Activated naive CD8-positive, alpha-beta T cell treated with anti-CD3 and anti-CD28 coated beads for 36 hours (primary cell): ENCODE results near the gene TOMM7. TPM values are rescaled to one million over a fixed set of nuclear protein-coding genes. Genes with fewer than 3 reads are reported as not detected.
"Not testable (repeated sequence)": the region's sequence is repeated elsewhere in the genome, so short reads cannot be mapped to it uniquely, and the experiment has no call there.

Experiments
- DNase-seq: peaks from one replicate; pipeline ENCODE4 v3.0.0; 2021
- H3K27ac Mint-ChIP-seq: one replicate; pipeline ENCODE4 v1.8.0; 2022; ENCODE audit warnings: mild to moderate bottlenecking, moderate library complexity, mixed read lengths
- H3K27me3 Mint-ChIP-seq: one replicate; pipeline ENCODE4 v1.8.0; 2022; ENCODE audit warnings: mild to moderate bottlenecking, mixed read lengths
- H3K36me3 Mint-ChIP-seq: one replicate; pipeline ENCODE4 v1.8.0; 2021; ENCODE audit warnings: mild to moderate bottlenecking, mixed read lengths
- H3K4me1 Mint-ChIP-seq: one replicate; pipeline ENCODE4 v1.8.0; 2021; ENCODE audit warnings: mixed read lengths
- H3K4me3 Mint-ChIP-seq: one replicate; pipeline ENCODE4 v1.8.0; 2022; ENCODE audit warnings: mild to moderate bottlenecking, moderate library complexity, mixed read lengths
- H3K9me3 Mint-ChIP-seq: one replicate; pipeline ENCODE4 v1.8.0; 2022; ENCODE audit warnings: mixed read lengths
- total RNA-seq, 2 experiments: library from RNA; stranded (reverse); gene quantifications; one replicate each; pipeline ENCODE4 v1.2.3, GENCODE V29; 2021

Gene TOMM7
- total RNA-seq, 2 experiments from 2014 or later = 249 to 257 TPM

- H3K4me1 Mint-ChIP-seq = peaks cover 35% of the 10 kb centered on the region
- H3K27me3 Mint-ChIP-seq = no peaks in the 10 kb centered on the region
- no peak overlapping the region for H3K27ac Mint-ChIP-seq
- peaks cover 13% of the 10 kb centered on the region for H3K36me3 Mint-ChIP-seq
- H3K4me3 Mint-ChIP-seq = no peak overlapping the region
- no peak for DNase-seq
- no peaks in the 10 kb centered on the region for H3K9me3 Mint-ChIP-seq
These were observed 8.1 kb downstream of the TOMM7 start for GRCh38 chr7:22814261-22815208.

- Mint-ChIP-seq H3K4me3 (no peak overlapping the region), H3K27ac (no peak overlapping the region)
These were observed 10.3 kb downstream of the TOMM7 start for GRCh38 chr7:22812353-22812752.

GRCh38 chr7:22811746-22812280 is 10.8 kb downstream of the TOMM7 start:
- H3K4me1 Mint-ChIP-seq = peaks cover 22% of the 10 kb centered on the region
- DNase-seq = no peak
- H3K36me3 Mint-ChIP-seq = peaks cover 11% of the 10 kb centered on the region
- H3K27me3 Mint-ChIP-seq = no peaks in the 10 kb centered on the region
- H3K27ac Mint-ChIP-seq = no peak overlapping the region
- no peak overlapping the region for H3K4me3 Mint-ChIP-seq
- no peaks in the 10 kb centered on the region for H3K9me3 Mint-ChIP-seq

More at GRCh38 chr7:22812353-22812752, 10.3 kb downstream of the TOMM7 start:
- Mint-ChIP-seq H3K4me1 (peaks cover 23% of the 10 kb centered on the region), H3K36me3 (peaks cover 11% of the 10 kb centered on the region), H3K27me3 (no peaks in the 10 kb centered on the region), H3K9me3 (no peaks in the 10 kb centered on the region)
- DNase-seq = no peak

DNA sequence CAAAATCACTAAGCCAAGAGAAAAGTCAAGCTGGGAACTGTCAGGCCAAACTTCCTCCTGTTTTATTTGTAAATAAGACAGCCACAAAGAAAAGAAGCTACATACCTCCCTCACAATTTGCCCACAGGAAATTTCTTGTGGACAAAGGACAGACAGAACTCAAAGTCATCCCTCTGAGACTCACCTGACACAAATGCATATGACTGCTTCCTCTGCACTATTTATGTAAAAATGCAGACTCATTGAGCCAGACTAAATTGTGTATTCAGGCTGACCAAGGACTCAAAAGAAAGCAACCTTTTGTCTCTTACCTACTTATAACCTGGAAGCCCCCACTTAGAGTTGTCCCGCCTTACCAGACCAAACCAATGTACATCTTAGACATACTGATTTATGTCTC is 11.8 kb downstream of the TOMM7 start:
- no peak for DNase-seq
- peaks cover 11% of the 10 kb centered on the region for H3K36me3 Mint-ChIP-seq
- peaks cover 15% of the 10 kb centered on the region for H3K4me1 Mint-ChIP-seq
- H3K9me3 Mint-ChIP-seq = no peaks in the 10 kb centered on the region
- H3K27me3 Mint-ChIP-seq = no peaks in the 10 kb centered on the region
- no peak overlapping the region for H3K27ac Mint-ChIP-seq
- H3K4me3 Mint-ChIP-seq = no peak overlapping the region

GRCh38 chr7:22809902-22810642 is 12.6 kb downstream of the TOMM7 start:
- H3K27ac Mint-ChIP-seq = no peak overlapping the region
- DNase-seq = no peak

DNA sequence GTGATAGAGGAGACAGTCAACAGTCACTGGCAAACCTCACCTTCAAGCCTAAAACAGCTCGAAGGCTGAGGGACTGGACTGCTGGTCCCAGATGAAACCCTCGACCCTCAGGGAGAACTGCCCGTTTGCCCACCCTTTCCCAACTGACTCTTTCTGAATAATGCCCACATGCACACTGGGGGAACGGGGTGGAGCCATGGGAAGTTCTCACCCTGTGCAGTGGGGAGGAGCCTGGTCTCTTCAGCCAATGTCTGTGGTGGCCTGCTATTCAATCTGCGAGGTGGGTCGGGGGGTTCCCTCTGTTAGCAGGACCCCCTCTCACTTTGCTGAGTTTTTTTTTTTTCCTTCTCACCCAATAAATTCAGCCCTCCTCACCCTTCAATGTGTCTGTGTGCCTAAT is 14.5 kb downstream of the TOMM7 start:
- Mint-ChIP-seq H3K27ac (no peak overlapping the region), H3K4me3 (no peak overlapping the region), H3K36me3 (peaks cover 2% of the 10 kb centered on the region), H3K9me3 (no peaks in the 10 kb centered on the region), H3K27me3 (no peaks in the 10 kb centered on the region), H3K4me1 (peaks cover 3% of the 10 kb centered on the region)
- DNase-seq = no peak

More at GRCh38 chr7:22809902-22810642, 12.6 kb downstream of the TOMM7 start:
- Mint-ChIP-seq H3K9me3 (no peaks in the 10 kb centered on the region), H3K4me3 (no peak overlapping the region), H3K27me3 (no peaks in the 10 kb centered on the region), H3K36me3 (peaks cover 8% of the 10 kb centered on the region), H3K4me1 (peaks cover 11% of the 10 kb centered on the region)

- Mint-ChIP-seq H3K4me1 (peaks cover 3% of the 10 kb centered on the region), H3K27me3 (peaks cover 3% of the 10 kb centered on the region), H3K36me3 (no peaks in the 10 kb centered on the region), H3K9me3 (no peaks in the 10 kb centered on the region), H3K4me3 (no peak overlapping the region), H3K27ac (no peak overlapping the region)
- DNase-seq = no peak
These were observed 15.9 kb downstream of the TOMM7 start for GRCh38 chr7:22806752-22807151.

DNA sequence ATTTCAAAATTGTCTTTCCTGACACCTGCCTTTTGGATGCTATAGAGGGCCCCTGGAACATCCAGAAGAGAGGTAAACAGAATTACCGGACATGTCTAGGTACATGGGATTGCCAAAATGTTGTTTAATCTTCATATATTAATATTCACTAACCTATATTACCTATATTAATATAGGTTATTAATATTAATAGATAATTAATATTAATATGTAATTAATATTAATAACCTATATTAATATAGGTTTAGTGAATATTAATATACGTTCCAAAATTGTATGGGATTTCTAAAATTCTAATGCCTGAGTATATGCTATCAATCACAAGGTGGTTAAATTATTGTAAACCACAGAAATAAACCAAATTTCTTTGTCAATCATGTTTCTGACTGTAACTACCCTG is 17.4 kb downstream of the TOMM7 start:
- H3K27ac Mint-ChIP-seq = no peak overlapping the region
- no peak overlapping the region for H3K4me3 Mint-ChIP-seq
- H3K4me1 Mint-ChIP-seq = peaks cover under 1% of the 10 kb centered on the region
- peaks cover 3% of the 10 kb centered on the region for H3K27me3 Mint-ChIP-seq
- H3K36me3 Mint-ChIP-seq = no peaks in the 10 kb centered on the region
- no peaks in the 10 kb centered on the region for H3K9me3 Mint-ChIP-seq
- DNase-seq = no peak

GRCh38 chr7:22802831-22803230 is 19.8 kb downstream of the TOMM7 start:
- H3K36me3 Mint-ChIP-seq, H3K27ac Mint-ChIP-seq, DNase-seq, H3K4me3 Mint-ChIP-seq, H3K9me3 Mint-ChIP-seq, H3K4me1 Mint-ChIP-seq: not testable (repeated sequence)
- H3K27me3 Mint-ChIP-seq = peaks cover 13% of the 10 kb centered on the region

DNA sequence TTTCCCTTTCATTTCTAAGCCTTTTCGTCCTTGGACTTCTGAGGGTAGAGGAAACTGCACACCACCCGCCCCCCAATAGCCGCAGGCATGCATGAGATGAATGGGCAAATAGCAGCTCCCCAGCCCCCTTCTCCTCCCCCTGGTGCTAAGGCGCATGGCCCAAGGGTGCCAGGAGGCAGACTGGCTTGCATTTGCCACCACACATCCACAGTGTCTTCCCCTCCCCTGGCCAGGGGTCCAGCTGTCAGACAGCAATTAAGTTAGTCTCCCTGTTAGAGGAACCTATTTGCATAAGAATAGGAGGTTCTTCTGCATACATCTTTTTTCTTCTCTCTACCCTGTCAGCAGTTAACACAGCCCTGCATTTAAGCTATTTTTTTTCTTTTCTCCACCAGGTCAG is 20.2 kb downstream of the TOMM7 start:
- H3K36me3 Mint-ChIP-seq = no peaks in the 10 kb centered on the region
- H3K27me3 Mint-ChIP-seq = peaks cover 13% of the 10 kb centered on the region
- no peaks in the 10 kb centered on the region for H3K4me1 Mint-ChIP-seq
- no peaks in the 10 kb centered on the region for H3K9me3 Mint-ChIP-seq
- no peak overlapping the region for H3K4me3 Mint-ChIP-seq
- DNase-seq = no peak
- no peak overlapping the region for H3K27ac Mint-ChIP-seq

DNA sequence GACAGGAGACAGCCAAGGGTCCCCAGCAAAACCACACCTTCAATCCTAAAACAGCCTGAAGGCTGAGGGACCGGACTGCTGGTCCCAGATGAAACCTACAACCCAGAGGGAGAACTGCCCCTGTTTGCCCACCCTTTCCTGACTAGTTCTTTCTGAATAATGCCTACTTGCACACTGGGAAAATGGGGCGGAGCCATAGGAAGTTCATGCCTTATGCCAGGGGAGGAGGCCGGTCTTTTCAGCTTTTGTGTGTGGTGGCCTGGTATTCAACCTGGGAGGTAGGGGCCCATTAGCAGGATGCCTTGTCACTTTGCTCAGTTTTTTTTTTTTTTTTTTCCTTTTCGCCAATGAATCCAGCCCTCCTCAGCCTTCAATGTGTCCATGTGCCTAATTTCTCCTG is 20.7 kb downstream of the TOMM7 start:
- H3K27me3 Mint-ChIP-seq = peaks cover 13% of the 10 kb centered on the region
- H3K9me3 Mint-ChIP-seq = no peaks in the 10 kb centered on the region
- H3K27ac Mint-ChIP-seq = no peak overlapping the region
- no peaks in the 10 kb centered on the region for H3K36me3 Mint-ChIP-seq
- no peaks in the 10 kb centered on the region for H3K4me1 Mint-ChIP-seq
- no peak overlapping the region for H3K4me3 Mint-ChIP-seq
- DNase-seq = no peak

DNA sequence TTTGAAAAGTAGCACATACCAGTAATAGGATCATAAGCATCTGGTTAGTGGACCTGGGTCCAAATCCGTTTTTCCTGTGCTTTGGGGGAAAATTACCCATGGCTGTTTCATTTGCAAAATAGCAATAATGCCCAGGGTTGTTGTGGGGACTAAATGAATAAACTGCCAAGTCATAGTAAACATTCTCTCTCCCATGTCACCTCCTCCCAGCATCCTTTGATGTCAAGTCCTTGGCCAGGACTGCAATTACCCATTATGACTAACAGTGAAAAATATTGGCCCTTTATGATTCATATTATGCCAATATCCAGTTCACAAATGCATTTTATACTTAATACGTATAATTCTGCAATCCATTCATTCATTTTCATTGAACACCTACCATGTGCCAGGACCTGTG is 23.0 kb downstream of the TOMM7 start:
- Mint-ChIP-seq H3K4me1 (no peaks in the 10 kb centered on the region), H3K27ac (no peak overlapping the region), H3K9me3 (no peaks in the 10 kb centered on the region), H3K36me3 (no peaks in the 10 kb centered on the region), H3K4me3 (no peak overlapping the region), H3K27me3 (peaks cover 13% of the 10 kb centered on the region)
- DNase-seq = no peak

GRCh38 chr7:22793593-22794462 is 28.8 kb downstream of the TOMM7 start:
- Mint-ChIP-seq H3K9me3 (no peaks in the 10 kb centered on the region), H3K4me1 (no peaks in the 10 kb centered on the region), H3K27me3 (peaks cover 8% of the 10 kb centered on the region), H3K4me3 (no peak overlapping the region), H3K36me3 (no peaks in the 10 kb centered on the region), H3K27ac (no peak overlapping the region)
- DNase-seq = no peak

DNA sequence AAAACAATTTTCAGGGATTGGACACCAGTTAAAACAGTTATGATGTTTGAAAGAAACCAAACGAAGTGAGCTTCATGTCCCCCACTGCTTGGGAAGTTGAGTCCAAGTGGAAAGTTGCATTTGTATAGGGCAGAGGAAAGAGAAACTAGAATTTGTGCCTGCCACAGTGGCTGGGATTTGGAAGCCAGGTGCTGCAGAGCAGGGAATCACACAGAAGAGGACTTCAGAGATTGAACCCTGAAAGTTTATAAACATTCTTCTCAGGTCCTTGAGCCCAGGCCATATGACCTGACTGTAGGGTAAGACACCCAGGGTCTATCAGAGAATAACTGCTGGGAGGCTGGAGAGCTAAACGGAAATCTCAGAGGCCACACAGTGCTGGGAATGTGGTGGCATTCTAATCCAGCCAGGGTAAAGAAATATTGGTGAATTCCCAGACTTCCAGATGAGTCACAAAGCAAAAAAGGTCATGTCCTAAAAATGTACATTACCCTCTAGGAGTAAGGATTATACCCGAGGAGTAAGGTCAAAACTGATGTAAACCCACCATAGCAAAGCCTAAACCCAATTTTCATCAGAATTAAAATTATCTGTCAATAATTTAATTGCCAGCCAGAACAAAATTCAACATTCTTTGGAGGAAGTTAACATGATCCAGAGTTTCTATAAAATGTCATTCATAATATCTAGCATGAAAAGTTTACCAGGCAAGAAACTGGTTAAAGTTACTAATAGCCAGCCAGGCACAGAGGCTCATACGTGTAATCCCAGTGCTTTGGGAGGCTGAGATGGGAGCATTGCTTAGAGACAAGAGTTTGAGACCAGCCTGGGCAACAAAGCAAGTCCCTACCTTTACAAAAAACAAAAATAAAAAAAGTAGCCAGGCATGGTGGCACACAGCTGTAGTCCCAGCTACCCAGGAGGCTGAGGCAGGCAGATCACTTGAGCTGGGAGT is 31.2 kb downstream of the TOMM7 start:
- Mint-ChIP-seq H3K27ac (no peak overlapping the region), H3K27me3 (no peaks in the 10 kb centered on the region), H3K4me1 (no peaks in the 10 kb centered on the region), H3K4me3 (no peak overlapping the region), H3K36me3 (no peaks in the 10 kb centered on the region), H3K9me3 (no peaks in the 10 kb centered on the region)
- DNase-seq = no peak
